OCI-LY3 (cell line): ENCODE results near the gene ABHD12.

Experiments
- EZH2phosphoT487 ChIP-seq: fragments of 200-600 bp; shearing (Covaris generic); IDR thresholded peaks from 2 replicates; pipeline ENCODE4 v1.6.1; 2018; ENCODE audit warnings: antibody characterized with exemption, mixed run types, low read depth
- TF ChIP-seq, protein P1 (sequence below): fragments of 200-600, 300-600 bp; sonication (generic); IDR thresholded peaks from 2 replicates; pipeline ENCODE4 v1.5.1; 2014; ENCODE audit warnings: antibody characterized with exemption, low read length, low read depth

DNA sequence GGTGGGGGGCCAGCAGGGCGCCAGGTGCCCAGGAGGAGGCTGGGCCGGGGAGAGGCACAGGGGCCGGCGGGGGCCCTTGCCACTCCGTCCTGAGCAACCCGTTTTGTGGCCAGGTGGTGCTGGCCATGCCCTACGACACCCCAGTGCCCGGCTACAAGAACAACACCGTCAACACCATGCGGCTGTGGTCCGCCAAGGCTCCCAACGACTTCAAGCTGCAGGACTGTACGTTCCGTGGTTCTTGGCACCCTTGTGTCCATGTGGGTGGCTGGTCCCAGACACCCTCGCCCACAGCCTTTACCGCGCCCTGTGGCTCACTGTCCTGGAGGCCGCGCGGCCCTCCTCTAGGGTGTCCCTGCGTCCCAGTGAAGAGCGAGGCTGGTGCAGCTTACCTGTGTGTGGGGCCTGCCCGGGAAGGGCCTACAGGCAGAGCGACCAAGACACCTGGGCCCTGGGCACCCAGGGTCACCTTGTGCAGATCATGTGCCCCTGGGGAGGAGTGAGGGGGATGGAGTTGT lies 114.0 kb downstream of the ABHD12 start:
- TF ChIP-seq, protein P1, sequence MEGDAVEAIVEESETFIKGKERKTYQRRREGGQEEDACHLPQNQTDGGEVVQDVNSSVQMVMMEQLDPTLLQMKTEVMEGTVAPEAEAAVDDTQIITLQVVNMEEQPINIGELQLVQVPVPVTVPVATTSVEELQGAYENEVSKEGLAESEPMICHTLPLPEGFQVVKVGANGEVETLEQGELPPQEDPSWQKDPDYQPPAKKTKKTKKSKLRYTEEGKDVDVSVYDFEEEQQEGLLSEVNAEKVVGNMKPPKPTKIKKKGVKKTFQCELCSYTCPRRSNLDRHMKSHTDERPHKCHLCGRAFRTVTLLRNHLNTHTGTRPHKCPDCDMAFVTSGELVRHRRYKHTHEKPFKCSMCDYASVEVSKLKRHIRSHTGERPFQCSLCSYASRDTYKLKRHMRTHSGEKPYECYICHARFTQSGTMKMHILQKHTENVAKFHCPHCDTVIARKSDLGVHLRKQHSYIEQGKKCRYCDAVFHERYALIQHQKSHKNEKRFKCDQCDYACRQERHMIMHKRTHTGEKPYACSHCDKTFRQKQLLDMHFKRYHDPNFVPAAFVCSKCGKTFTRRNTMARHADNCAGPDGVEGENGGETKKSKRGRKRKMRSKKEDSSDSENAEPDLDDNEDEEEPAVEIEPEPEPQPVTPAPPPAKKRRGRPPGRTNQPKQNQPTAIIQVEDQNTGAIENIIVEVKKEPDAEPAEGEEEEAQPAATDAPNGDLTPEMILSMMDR, result no peak
- TF ChIP-seq EZH2phosphoT487, result no peak
